Measurements from ENCODE around the gene FAM13A. TPM values are rescaled to one million over a fixed set of nuclear protein-coding genes. Genes with fewer than 3 reads are reported as not detected.

The FAM13A gene
- total and polyA plus RNA-seq, 2 donors (not counting 3 experiments of a cell fraction or from before 2014, with no cell fraction given) = 3.3 to 10.5 TPM

- intact Hi-C loops (cut with micrococcal nuclease) = no loop called here
- no peaks in the 10 kb centered on the region for H3K4me1 ChIP-seq (ENCODE audit: control insufficient read depth, extremely low read depth, insufficient read depth, low read length)
- no peaks in the 10 kb centered on the region for H3K27me3 ChIP-seq (ENCODE audit: control insufficient read depth in 2 of 2, insufficient read depth in 2 of 2, low read length in 2 of 2)
- CTCF ChIA-PET = interaction anchor here (0.8 to 1.5 kb wide), 3 partner anchors 10 to 366 kb away, joined by 3 to 5 read pairs (median 3); no protein-coding TSS in a partner anchor
- dilution Hi-C loops (cut with MboI; ENCODE audit: extremely low pct_ligation_motif_present, low sequenced_read_pairs) = no loop called here
- H3K9me3 ChIP-seq (replicated peaks; ENCODE audit: control insufficient read depth, insufficient read depth, low read length) = no peaks in the 10 kb centered on the region
- no peak for TF ChIP-seq GATA2 (IDR thresholded peaks at IDR 0.05; ENCODE audit: insufficient read depth, insufficient read length, low read depth, low read length)
- TF ChIP-seq FOS (IDR thresholded peaks at IDR 0.05; ENCODE audit: borderline replicate concordance, insufficient read depth, low read length) = no peak
- TF ChIP-seq MYC (IDR thresholded peaks at IDR 0.05; ENCODE audit: low read depth, low read length) = no peak
- TF ChIP-seq EZH2 (IDR thresholded peaks at IDR 0.05; ENCODE audit: borderline replicate concordance, low read depth, low read length, severe bottlenecking) = no peak
- TF ChIP-seq POLR2AphosphoS5 (IDR thresholded peaks at IDR 0.05; ENCODE audit: insufficient read depth, low read depth, low read length) = no peak
- DNase-seq (ENCODE audit: low read depth, low spot score) = no peak
- H3K9me1 ChIP-seq (replicated peaks; ENCODE audit: control insufficient read depth, extremely low read depth, insufficient read depth, low read length) = no peaks in the 10 kb centered on the region
- no peak overlapping the region for H2AFZ ChIP-seq (ENCODE audit: low read depth, low read length)
- H3K79me2 ChIP-seq (ENCODE audit: control insufficient read depth, insufficient read depth, low read length) = no peaks in the 10 kb centered on the region
- POLR2A ChIA-PET = no interaction called here
- H4K20me1 ChIP-seq (replicated peaks; ENCODE audit: control insufficient read depth, extremely low read depth, insufficient read depth, low read length) = no peaks in the 10 kb centered on the region
- H3K36me3 ChIP-seq (ENCODE audit: control insufficient read depth in 2 of 2, extremely low read depth in 1 of 2, insufficient read depth in 2 of 2, low read length in 2 of 2) = no peaks in the 10 kb centered on the region
- no TSS peak for BruUV-seq (replicated peaks)
- H3K4me2 ChIP-seq (ENCODE audit: insufficient read depth, low read length) = no peak overlapping the region
- FAIRE-seq = no peak
- H3K27ac ChIP-seq (ENCODE audit: insufficient read depth, low read depth, low read length) = no peak overlapping the region
- no peak overlapping the region for H3K4me3 ChIP-seq (replicated peaks in 1 of 3; ENCODE audit: insufficient read depth in 1 of 3, low read depth in 1 of 3, low read length in 3 of 3)
- H3K9ac ChIP-seq (replicated peaks; ENCODE audit: extremely low read depth, insufficient read depth, low read length) = no peak overlapping the region
Observed at GRCh38 chr4:88900432-88900831, 156.6 kb downstream of the FAM13A start.

DNA sequence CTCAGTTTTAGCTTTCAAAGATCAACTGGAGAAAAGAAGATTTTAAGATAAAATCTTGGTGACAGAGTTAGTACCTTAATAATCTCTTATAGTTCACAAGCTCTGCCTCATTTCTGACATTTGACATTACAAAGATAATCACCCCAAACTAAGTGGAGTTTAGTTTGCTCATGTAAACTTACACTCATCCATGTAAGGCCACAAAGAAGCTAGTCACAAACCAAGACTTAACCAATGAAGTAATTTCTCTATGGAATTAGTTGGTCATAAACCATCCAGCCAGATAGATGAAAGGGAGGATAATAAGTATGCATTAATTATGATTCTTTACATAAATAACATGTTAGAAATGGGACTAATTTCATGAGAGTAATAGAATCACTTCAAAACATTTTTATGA, 159.2 kb downstream of the FAM13A start:
- no peak for FAIRE-seq
- Histone ChIP-seq H3K36me3 (ENCODE audit: control insufficient read depth in 2 of 2, extremely low read depth in 1 of 2, insufficient read depth in 2 of 2, low read length in 2 of 2) (no peaks in the 10 kb centered on the region), H3K9ac (replicated peaks; ENCODE audit: extremely low read depth, insufficient read depth, low read length) (no peak overlapping the region), H3K9me3 (replicated peaks; ENCODE audit: control insufficient read depth, insufficient read depth, low read length) (no peaks in the 10 kb centered on the region), H3K9me1 (replicated peaks; ENCODE audit: control insufficient read depth, extremely low read depth, insufficient read depth, low read length) (no peaks in the 10 kb centered on the region), H3K4me2 (ENCODE audit: insufficient read depth, low read length) (no peak overlapping the region), H2AFZ (ENCODE audit: low read depth, low read length) (no peak overlapping the region), H3K4me1 (ENCODE audit: control insufficient read depth, extremely low read depth, insufficient read depth, low read length) (no peaks in the 10 kb centered on the region), H3K27me3 (ENCODE audit: control insufficient read depth in 2 of 2, insufficient read depth in 2 of 2, low read length in 2 of 2) (no peaks in the 10 kb centered on the region), H4K20me1 (replicated peaks; ENCODE audit: control insufficient read depth, extremely low read depth, insufficient read depth, low read length) (no peaks in the 10 kb centered on the region), H3K79me2 (ENCODE audit: control insufficient read depth, insufficient read depth, low read length) (no peaks in the 10 kb centered on the region), H3K4me3 (replicated peaks in 1 of 3; ENCODE audit: insufficient read depth in 1 of 3, low read depth in 1 of 3, low read length in 3 of 3) (no peak overlapping the region), H3K27ac (ENCODE audit: insufficient read depth, low read depth, low read length) (no peak overlapping the region)
- ChIA-PET POLR2A (no interaction called here), CTCF (interaction anchor here (1.7 kb wide), 1 partner anchor 126 kb away, joined by 3 read pairs; no protein-coding TSS in a partner anchor)
- dilution Hi-C loops (cut with MboI; ENCODE audit: extremely low pct_ligation_motif_present, low sequenced_read_pairs) = no loop called here
- intact Hi-C loops (cut with micrococcal nuclease) = no loop called here
- TF ChIP-seq MAX (IDR thresholded peaks at IDR 0.05; ENCODE audit: insufficient read depth, insufficient read length) (no peak), JUN (IDR thresholded peaks at IDR 0.05; ENCODE audit: borderline replicate concordance, insufficient read depth, insufficient read length, low read depth) (no peak), POLR2A (IDR thresholded peaks at IDR 0.05; ENCODE audit: low read depth, low read length) (no peak)
- DNase-seq (ENCODE audit: low read depth, low spot score) = no peak
- no TSS peak for BruUV-seq (replicated peaks)
